Measurements from ENCODE around the gene PP2D1.
"Not testable (repeated sequence)": the region's sequence is repeated elsewhere in the genome, so short reads cannot be mapped to it uniquely, and the experiment has no call there.

PP2D1 gene

GRCh38 chr3:20039765-20040547 is 27.9 kb upstream of the PP2D1 start, which contains the start of gene KAT2B:
KAT2B (plus strand) TSS chr3:20040446; CDS start chr3:20040478, 32 bp downstream.
- peak; percentile 58 to 71 (median 64) for DNase-seq (ENCODE audit: low read depth in 2 of 3, low spot score in 2 of 3)

DNA sequence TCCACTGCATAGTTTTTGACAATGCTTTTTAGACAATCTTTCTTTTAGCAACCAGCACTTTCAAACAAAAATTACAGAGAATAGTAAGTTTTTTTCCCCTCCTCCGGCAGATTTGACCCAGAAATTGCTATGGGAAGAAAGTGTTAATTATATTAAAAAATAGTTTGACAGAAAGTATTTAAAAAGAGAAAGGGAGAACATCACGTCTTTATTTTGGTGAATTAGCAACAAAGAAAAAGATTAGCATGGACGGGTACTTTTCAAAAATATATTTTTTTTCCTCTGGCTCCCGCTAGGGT is 27.4 kb upstream of the PP2D1 start:
- DNase-seq (ENCODE audit: low read depth in 2 of 3, low spot score in 2 of 3), result no peak

DNA sequence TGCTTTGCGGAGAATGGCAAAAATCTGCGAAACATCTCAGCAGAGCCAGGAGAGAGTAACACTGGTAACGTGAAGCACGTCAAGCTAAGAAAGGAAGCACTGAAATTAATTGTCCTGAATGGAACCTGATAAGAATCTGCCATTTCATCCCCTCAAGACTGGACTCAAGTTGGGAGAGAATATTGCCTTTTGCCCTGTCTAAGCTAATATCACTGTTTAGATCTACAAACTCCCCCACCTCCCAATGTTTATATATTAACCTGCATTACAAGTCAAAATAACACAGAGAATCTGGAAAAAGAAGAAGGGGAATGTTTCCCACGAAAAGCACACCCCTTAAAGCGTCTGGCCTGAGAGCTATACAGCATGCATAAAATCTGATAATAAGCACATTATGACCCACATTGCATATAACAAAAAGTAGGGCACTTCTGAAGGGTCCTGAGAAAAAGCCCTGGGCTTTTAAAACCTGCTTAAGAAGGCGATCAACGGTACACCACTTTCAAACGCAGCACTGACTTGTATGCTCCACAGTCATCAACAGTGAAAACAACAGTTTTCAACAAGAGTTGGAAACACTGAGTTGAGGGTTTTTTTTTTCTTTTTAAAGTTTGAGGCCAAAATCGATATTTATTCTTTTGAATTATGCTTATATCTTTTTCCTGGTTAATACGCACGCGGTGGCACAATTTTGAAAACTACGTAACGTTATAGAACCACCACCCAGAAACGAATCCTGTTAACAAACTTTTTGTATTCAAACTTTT is 26.8 kb upstream of the PP2D1 start:
- DNase-seq (ENCODE audit: low read depth in 2 of 3, low spot score in 2 of 3), result no peak

DNA sequence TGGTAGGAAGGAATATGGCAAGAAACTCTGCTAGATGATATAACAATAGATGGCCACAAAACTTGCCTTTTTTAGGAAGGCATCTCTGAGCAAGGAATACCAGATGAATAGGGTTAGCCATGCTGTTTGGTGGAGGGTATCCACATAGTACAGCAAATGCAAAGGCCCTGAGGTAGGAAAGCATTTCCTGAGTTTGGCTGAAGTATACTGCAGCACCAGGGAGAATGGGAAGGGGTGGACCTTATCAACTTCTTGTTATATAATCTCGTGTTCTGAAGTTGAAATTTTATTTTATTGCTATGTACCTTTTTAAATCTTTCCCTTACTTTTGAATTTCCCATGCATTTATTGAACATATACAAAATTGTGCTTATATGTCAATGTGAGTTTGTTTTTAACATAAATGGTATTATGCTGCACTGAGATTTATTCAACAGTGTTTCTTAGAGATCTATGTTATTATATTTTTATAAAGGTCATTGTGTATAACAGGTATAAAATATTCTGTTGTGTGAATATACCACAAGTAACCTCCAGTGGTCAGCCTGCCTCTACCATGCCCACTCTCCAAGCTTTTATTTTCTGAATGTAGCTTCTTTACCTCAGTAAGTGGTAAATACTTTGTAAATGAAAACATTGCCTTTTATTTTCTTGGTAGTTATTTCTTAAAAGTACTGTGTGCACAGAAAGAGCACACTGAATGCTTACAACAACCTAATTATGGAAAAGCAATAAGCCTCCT is 25.4 kb upstream of the PP2D1 start:
- no peak for DNase-seq (ENCODE audit: low read depth in 2 of 3, low spot score in 2 of 3)

DNA sequence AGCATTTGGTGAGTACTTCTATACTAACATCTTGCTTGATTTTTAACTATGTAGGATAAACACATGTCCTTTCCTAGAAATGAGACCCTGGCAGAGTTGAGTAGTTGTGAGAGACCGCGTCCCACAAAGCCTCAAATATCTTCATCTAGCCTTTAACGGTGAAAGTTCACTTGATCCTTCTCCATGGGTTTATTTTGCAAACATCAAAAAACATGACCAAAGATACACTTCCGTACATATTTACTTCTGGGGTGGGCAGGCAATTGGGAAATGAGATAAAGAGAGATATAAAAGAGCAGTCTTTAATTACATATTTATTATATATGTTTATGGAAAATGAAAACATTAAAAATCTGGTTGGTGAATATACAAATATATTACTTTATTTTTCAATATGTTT is 23.0 kb upstream of the PP2D1 start:
- DNase-seq (ENCODE audit: low read depth in 2 of 3, low spot score in 2 of 3), result no peak

DNA sequence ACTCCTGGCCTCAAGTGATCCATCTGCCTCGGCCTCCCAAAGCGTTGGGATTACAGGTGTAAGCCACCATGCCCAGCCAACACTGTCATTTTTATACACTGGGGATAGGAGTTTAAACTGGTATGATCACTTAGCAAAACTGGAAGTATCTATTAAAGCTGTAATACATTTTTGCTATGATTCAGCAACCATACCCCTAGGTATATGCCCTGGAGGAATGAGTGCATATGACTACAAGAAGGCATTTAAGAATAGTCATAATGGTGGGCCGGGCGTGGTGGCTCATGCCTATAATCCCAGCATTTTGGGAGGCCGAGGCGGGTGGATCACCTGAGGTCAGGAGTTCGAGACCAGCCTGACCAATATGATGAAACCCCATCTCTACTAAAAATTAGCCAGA is 19.9 kb upstream of the PP2D1 start:
- not testable (repeated sequence) for DNase-seq (ENCODE audit: low read depth in 2 of 3, low spot score in 2 of 3)

GRCh38 chr3:20028905-20029331 is 16.9 kb upstream of the PP2D1 start:
- no peak for DNase-seq (ENCODE audit: low read depth in 2 of 3, low spot score in 2 of 3)

DNA sequence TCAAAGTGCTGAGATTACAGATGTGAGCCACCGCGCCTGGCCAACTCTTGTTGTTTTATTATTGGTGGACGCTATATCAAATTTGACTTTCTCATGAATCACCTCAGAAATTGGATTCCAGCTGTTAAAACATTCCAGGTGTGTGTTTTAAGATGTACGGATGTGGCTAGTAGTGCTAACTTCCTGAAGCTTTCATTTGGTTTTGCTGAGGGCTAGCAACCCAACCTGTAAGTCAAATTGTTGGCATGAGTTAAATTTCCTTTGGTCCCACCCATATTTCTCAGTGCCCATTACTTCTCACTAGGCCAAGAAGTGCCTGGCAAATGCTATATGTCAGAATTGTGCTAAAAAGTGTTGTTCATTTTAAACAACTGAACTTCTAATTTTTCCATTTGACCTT is 15.1 kb upstream of the PP2D1 start:
- DNase-seq (ENCODE audit: low read depth in 2 of 3, low spot score in 2 of 3), result no peak

DNA sequence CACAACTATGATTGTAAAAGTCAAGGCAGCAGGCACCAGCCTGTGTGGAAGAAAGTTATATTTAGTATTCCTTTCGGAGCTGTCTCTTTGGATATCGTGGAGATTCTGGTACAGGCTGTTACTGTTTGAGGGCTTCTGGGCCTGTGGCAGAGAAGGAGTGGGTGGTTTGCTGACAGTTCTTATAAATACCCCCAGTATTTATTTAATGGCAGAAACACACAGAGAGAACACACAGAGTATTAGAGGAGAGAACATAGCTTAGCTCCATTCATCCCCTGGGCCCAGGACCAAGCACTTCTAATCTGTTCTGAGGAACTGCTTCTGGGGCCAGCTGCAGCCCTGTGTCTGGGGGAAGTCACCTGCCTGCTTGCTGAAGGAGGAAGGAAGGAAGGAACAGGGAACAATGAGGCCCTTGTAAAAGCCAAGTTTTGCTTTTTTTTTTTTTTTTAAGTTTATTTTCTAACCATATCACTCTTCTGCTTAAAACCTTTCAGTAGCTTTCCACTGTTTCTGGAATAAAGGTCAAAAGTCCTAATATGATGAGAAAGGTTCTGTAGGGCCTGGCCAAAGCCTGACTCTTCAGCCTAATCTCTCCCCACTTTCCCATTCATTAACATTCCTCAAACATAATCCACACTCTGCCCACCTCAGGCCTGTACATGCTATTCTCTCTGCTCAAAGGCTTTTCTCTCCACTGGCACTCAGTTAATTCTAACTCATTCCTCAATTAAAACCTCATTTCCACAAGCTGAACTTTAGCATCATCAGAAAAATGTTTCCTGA is 11.8 kb upstream of the PP2D1 start:
- DNase-seq (ENCODE audit: low read depth in 2 of 3, low spot score in 2 of 3), result no peak

DNA sequence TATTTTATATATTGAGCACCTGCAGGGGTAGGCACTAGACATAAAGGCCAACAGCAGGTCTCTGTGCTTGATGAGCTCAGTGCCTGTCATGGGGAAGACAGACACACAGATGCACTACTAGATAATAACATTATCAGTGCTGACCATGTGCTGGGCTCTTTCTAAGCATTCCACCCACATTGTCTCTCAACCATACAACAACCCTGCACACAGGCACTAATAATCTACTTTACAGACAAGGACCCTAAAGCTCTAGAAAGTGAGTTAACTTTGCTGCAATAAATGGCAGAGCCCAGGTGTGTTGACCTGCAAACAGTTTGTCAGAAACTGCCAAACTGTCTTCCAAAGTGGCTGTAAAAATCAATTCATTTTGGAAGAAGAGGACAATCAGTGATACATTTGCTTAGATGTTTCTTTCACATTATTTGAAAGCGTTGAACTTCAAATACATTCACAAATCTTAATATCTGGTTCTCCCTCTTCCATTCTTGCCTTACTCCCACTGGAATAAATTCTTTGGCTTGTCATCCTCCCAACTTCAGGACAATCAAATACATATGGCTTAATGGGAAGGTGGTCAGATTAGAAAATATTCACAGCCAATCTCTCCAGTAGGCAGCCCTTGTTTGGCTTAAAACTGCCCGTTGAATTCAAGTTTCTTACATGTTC is 11.0 kb upstream of the PP2D1 start:
- no peak for DNase-seq (ENCODE audit: low read depth in 2 of 3, low spot score in 2 of 3)

DNA sequence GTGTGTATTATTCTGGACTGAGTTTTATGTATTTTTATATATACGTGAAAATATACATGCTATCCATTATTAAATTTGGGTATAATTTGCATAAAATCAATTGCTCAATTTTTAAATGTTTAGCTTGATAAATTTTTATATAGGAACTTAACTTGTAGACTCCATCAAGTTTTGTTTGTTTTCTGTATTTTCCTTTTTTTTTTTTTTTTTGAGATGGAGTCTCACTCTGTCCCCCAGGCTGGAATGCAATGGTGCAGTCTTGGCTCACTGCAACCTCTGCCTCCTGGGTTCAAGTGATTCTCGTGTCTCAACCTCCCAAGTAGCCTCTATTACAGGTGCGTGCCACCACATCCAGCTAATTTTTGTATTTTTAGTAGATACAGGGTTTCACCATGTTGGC is 4.0 kb upstream of the PP2D1 start:
- DNase-seq (ENCODE audit: low read depth in 2 of 3, low spot score in 2 of 3), result not testable (repeated sequence)

- no peak for DNase-seq (ENCODE audit: low read depth in 2 of 3, low spot score in 2 of 3)
Measured at GRCh38 chr3:20015525-20015924, 3.5 kb upstream of the PP2D1 start.

DNA sequence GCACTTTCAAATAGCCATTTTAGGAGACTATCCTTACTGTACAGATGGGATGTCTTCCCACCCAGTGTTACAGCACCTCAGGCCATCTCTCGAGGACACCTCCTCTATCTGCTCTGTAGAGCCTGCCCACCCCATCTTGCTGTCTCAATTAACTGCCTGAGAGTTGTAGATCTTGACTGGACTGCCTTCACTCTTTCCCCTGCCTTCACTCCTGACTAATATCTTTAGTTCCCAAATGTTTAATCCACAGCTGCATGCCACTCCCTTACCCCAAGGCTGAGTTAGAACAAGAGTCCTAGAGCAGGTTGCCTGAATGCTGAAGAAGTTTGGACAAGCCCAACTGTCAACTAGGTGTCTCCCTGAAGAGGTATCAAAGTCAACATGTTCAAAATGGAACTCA is 1.3 kb upstream of the PP2D1 start:
- no peak for DNase-seq (ENCODE audit: low read depth in 2 of 3, low spot score in 2 of 3)

- no peak for DNase-seq (ENCODE audit: low read depth in 2 of 3, low spot score in 2 of 3)
Measured at GRCh38 chr3:20008646-20009045, 3.4 kb downstream of the PP2D1 start.

- no peak for DNase-seq (ENCODE audit: low read depth in 2 of 3, low spot score in 2 of 3)
Measured at GRCh38 chr3:20007960-20008359, 4.1 kb downstream of the PP2D1 start.

- no peak for DNase-seq (ENCODE audit: low read depth in 2 of 3, low spot score in 2 of 3)
Measured at GRCh38 chr3:20001932-20002331, 10.1 kb downstream of the PP2D1 start.

GRCh38 chr3:19997502-19997901 is 14.6 kb downstream of the PP2D1 start:
- DNase-seq (ENCODE audit: low read depth in 2 of 3, low spot score in 2 of 3), result no peak

GRCh38 chr3:19994796-19995195 is 17.3 kb downstream of the PP2D1 start:
- DNase-seq (ENCODE audit: low read depth in 2 of 3, low spot score in 2 of 3), result no peak

GRCh38 chr3:19988904-19989303 is 23.2 kb downstream of the PP2D1 start:
- not testable (repeated sequence) for DNase-seq (ENCODE audit: low read depth in 2 of 3, low spot score in 2 of 3)

GRCh38 chr3:19972054-19972453 is 40.0 kb downstream of the PP2D1 start:
- no peak for DNase-seq (ENCODE audit: low read depth in 2 of 3, low spot score in 2 of 3)

DNA sequence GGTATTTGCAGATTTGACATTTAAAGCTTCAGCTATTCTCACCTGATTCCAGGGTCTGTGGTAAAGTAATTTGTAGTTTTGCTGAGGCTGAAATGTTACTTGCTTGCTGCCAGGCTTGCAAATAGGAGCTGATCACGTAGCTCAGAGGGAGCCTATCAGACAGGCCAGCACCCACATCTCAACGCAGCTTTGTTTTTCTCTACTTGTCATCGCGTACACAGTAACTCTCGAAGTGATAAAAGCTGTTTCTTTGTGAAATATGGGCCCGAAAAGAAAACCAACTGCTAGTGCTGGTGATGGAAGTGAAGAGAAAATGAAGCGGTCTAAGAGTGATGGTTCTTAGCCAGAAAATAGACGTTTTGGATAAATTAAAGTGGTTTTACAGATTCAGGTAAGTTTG is 41.7 kb downstream of the PP2D1 start:
- DNase-seq (ENCODE audit: low read depth in 2 of 3, low spot score in 2 of 3), result no peak
